OCI-LY1 (cell line): Measurements from ENCODE around the gene BHLHE23.

Source experiments
- CTCF ChIP-seq: fragments of 200-600 bp; sonication (generic), shearing (Covaris generic); IDR thresholded peaks from 2 replicates; pipeline ENCODE4 v1.5.1; 2017; ENCODE audit warnings: mild to moderate bottlenecking, antibody characterized with exemption, low read length, moderate library complexity, mixed read lengths
- EZH2 ChIP-seq: fragments of 200-600 bp; sonication (generic), shearing (Covaris generic); IDR thresholded peaks from 2 replicates; pipeline ENCODE4 v1.8.0; 2017; ENCODE audit warnings: borderline replicate concordance, mixed run types, mild to moderate bottlenecking, antibody characterized with exemption, low read length, moderate library complexity, mixed read lengths

DNA sequence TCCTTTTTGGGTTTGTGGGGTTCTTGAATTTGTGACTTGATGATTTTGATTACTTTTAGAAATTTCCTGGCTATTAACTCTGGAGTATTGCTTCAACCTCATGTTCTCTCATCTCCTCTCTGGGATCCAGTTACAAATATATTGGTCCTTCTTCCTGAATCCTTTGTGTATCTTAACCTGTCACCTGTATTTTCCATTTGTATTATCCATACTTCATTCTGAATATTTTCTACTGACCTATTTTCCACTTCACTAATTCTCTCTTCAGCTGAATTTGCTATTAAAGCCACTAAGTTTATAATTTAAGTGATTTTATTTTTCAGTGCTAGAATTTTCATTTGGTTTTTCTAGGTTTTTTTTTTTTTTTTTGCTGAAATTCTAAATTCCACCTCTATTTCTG is 6.4 kb upstream of the BHLHE23 start:
- TF ChIP-seq CTCF, result no peak
- no peak for TF ChIP-seq EZH2
